LNCaP clone FGC (cell line): ENCODE measurements around the gene BSDC1.
"Not testable (repeated sequence)": the region's sequence is repeated elsewhere in the genome, so short reads cannot be mapped to it uniquely, and the experiment has no call there.

Source experiments
- DNase-seq: peaks from one replicate; pipeline ENCODE4 v3.0.0-alpha.2; 2011; ENCODE audit warnings: low read depth
- H3K4me3 ChIP-seq: 2 replicates; pipeline ENCODE4 v1.5.1; 2011; ENCODE audit warnings: mild to moderate bottlenecking, low read depth, low read length, control low read depth
- CTCF ChIP-seq: IDR thresholded peaks from 2 replicates; pipeline ENCODE4 v1.5.1; 2012; ENCODE audit warnings: mild to moderate bottlenecking; ENCODE audit not compliant: control insufficient read depth, insufficient read depth; ENCODE audit errors: extremely low read depth

The BSDC1 gene

GRCh38 chr1:32357614-32358013, 36.6 kb downstream of the BSDC1 start:
- no peak overlapping the region for H3K4me3 ChIP-seq
- TF ChIP-seq CTCF, result no peak
- DNase-seq, result no peak

GRCh38 chr1:32356478-32356877, 37.8 kb downstream of the BSDC1 start:
- H3K4me3 ChIP-seq, result no peak overlapping the region
- DNase-seq, result no peak
- no peak for TF ChIP-seq CTCF

- H3K4me3 ChIP-seq, DNase-seq: not testable (repeated sequence)
These were observed 38.5 kb downstream of the BSDC1 start for GRCh38 chr1:32355778-32356177.

- no peak for DNase-seq
- no peak overlapping the region for H3K4me3 ChIP-seq
- TF ChIP-seq CTCF, result no peak
These were observed 40.2 kb downstream of the BSDC1 start for GRCh38 chr1:32353886-32354570.

GRCh38 chr1:32353431-32353830, 40.8 kb downstream of the BSDC1 start:
- DNase-seq, result no peak
- no peak for TF ChIP-seq CTCF
- no peak overlapping the region for H3K4me3 ChIP-seq

- TF ChIP-seq CTCF, result no peak
- peak overlapping the region; percentile 83 for H3K4me3 ChIP-seq
- no peak for DNase-seq
These were observed 41.3 kb downstream of the BSDC1 start for GRCh38 chr1:32352831-32353383.

- no peak for TF ChIP-seq CTCF
- DNase-seq, result no peak
- peak overlapping the region; percentile 83 for H3K4me3 ChIP-seq
These were observed 41.9 kb downstream of the BSDC1 start for GRCh38 chr1:32352239-32352745.
